GM12878 (cell line): ENCODE results near the gene ELOVL5. TPM values are rescaled to one million over a fixed set of nuclear protein-coding genes. Genes with fewer than 3 reads are reported as not detected.

Experiments used
- ATAC-seq: fragments of 200-7000 bp; cut with Tn5 transposase; 3 replicates; pipeline ENCODE4 v1.9.1; 2020; ENCODE audit warnings: mild to moderate bottlenecking, moderate library complexity
- BruUV-seq: library from RNA; stranded (reverse); fragments of 400-500 nt; replicated peaks from 2 replicates; lab custom pipeline; 2021; lab: Mats Ljungman, UMichigan
- CTCF ChIA-PET: fragments of 300-600 bp; sonication (Branson Sonifier 250); formaldehyde crosslinking; extraction: SDS; loops from one replicate; lab custom pipeline; 2021; ENCODE audit warnings: inconsistent platforms; lab: Yijun Ruan, JAX
- POLR2A ChIA-PET: fragments of 350-600 bp; formaldehyde crosslinking; extraction: SDS; loops from one replicate; lab custom pipeline; 2021; ENCODE audit warnings: inconsistent platforms; lab: Charles Lee
- RAD21 ChIA-PET: fragments of 300-600 bp; sonication (Branson Sonifier 250); formaldehyde crosslinking; loops from one replicate; lab custom pipeline; 2023; ENCODE audit warnings: antibody characterized with exemption; ENCODE audit not compliant: unreplicated experiment; lab: Charles Lee
- SMC1A ChIA-PET: fragments of 300-600 bp; sonication (Branson Sonifier 250); formaldehyde crosslinking; loops from one replicate; lab custom pipeline; 2023; ENCODE audit not compliant: unreplicated experiment, uncharacterized antibody; lab: Charles Lee
- DNase-seq: peaks from one replicate; pipeline ENCODE4 v3.0.0-alpha.2; 2011; ENCODE audit warnings: low read depth, low spot score
- FAIRE-seq: peaks from 3 replicates; lab custom pipeline; 2011; peaks lifted over from hg19 to GRCh38; lab: Jason Lieb, UNC
- H2AFZ ChIP-seq: 2 replicates; pipeline ENCODE4 v1.6.0; 2011; ENCODE audit warnings: low read depth, low read length, control low read depth; ENCODE audit not compliant: control insufficient read depth
- H3K27ac ChIP-seq: 2 replicates; pipeline ENCODE4 v1.5.1; 2011; ENCODE audit warnings: control low read depth; ENCODE audit not compliant: control insufficient read depth, insufficient read depth
- H3K27me3 ChIP-seq, 2 experiments: replicated peaks in 1 of 2; 2 replicates each; pipeline versions ENCODE4 v1.6.0 to v1.6.1; 2011; ENCODE audit warnings: low read length in 1 of 2; ENCODE audit not compliant: control insufficient read depth in 2 of 2, insufficient read depth in 2 of 2
- H3K36me3 ChIP-seq, 2 experiments: 2 replicates each; pipeline ENCODE4 v1.5.1; 2011; ENCODE audit warnings: low read length in 1 of 2; ENCODE audit not compliant: control insufficient read depth in 2 of 2, insufficient read depth in 2 of 2
- H3K4me1 ChIP-seq: 2 replicates; pipeline ENCODE4 v1.6.1; 2011; ENCODE audit warnings: mild to moderate bottlenecking, low read length, moderate library complexity, mixed read lengths; ENCODE audit not compliant: control insufficient read depth, insufficient read depth
- H3K4me2 ChIP-seq: 2 replicates; pipeline ENCODE4 v1.6.0; 2011; ENCODE audit warnings: control low read depth; ENCODE audit not compliant: control insufficient read depth, insufficient read depth
- H3K4me3 ChIP-seq: fragments of 200-600 bp; sonication (generic); 2 replicates; pipeline ENCODE4 v1.5.1; 2016
- H3K79me2 ChIP-seq: 2 replicates; pipeline ENCODE4 v1.6.0; 2011; ENCODE audit warnings: low read length; ENCODE audit not compliant: control insufficient read depth, insufficient read depth
- H3K9ac ChIP-seq: 2 replicates; pipeline ENCODE4 v1.8.0; 2011; ENCODE audit warnings: low read length, control low read depth, mixed read lengths; ENCODE audit not compliant: control insufficient read depth, insufficient read depth
- H3K9me3 ChIP-seq: replicated peaks from 3 replicates; pipeline ENCODE4 v1.5.1; 2011; ENCODE audit warnings: mild to moderate bottlenecking, low read length; ENCODE audit not compliant: control insufficient read depth, insufficient read depth
- H4K20me1 ChIP-seq: 2 replicates; pipeline ENCODE4 v1.6.0; 2011; ENCODE audit not compliant: control insufficient read depth, insufficient read depth
- BCL11A ChIP-seq: IDR thresholded peaks from 2 replicates; pipeline ENCODE4 v1.6.1; 2011; ENCODE audit warnings: low read depth, low read length
- CEBPZ ChIP-seq: fragments of 150-350 bp; IDR thresholded peaks from 2 replicates; pipeline ENCODE4 v1.6.1; 2016; ENCODE audit warnings: low read depth, low read length
- EP300 ChIP-seq, 2 experiments: fragments of 150-350 bp in 1 of 2; IDR thresholded peaks; 2 replicates each; pipeline ENCODE4 v1.6.1; 2011 to 2012; ENCODE audit warnings: low read depth in 2 of 2, low read length in 2 of 2, borderline replicate concordance in 1 of 2, improper control_type of control experiment in 1 of 2, inconsistent platforms in 1 of 2; ENCODE audit not compliant: control insufficient read depth in 1 of 2
- EZH2 ChIP-seq: IDR thresholded peaks from 2 replicates; pipeline ENCODE4 v1.6.1; 2012; ENCODE audit warnings: low read depth, mild to moderate bottlenecking, control low read depth, inconsistent platforms, low read length, borderline replicate concordance; ENCODE audit not compliant: control insufficient read depth
- JUNB ChIP-seq: IDR thresholded peaks from 2 replicates; pipeline ENCODE4 v1.6.1; 2016; ENCODE audit warnings: antibody characterized with exemption, mild to moderate bottlenecking
- PRDM15 ChIP-seq: fragments of 450-650 bp; formaldehyde crosslinking; IDR thresholded peaks from 2 replicates; pipeline ENCODE4 v1.4.0; 2020; ENCODE audit warnings: mild to moderate bottlenecking, moderate library complexity
- SRF ChIP-seq, 2 experiments: IDR thresholded peaks; 2 replicates each; pipeline ENCODE4 v1.6.1; 2011; ENCODE audit warnings: low read depth in 2 of 2, low read length in 2 of 2, mild to moderate bottlenecking in 1 of 2, moderate library complexity in 1 of 2
- TCF3 ChIP-seq: IDR thresholded peaks from 2 replicates; pipeline ENCODE4 v1.6.1; 2012; ENCODE audit warnings: low read depth, mild to moderate bottlenecking, low read length, borderline replicate concordance; ENCODE audit not compliant: insufficient read depth
- YY1 ChIP-seq: IDR thresholded peaks from 2 replicates; pipeline ENCODE4 v1.6.1; 2011; ENCODE audit warnings: low read depth, mild to moderate bottlenecking, low read length
- ZNF217 ChIP-seq: fragments of 450-650 bp; IDR thresholded peaks from 2 replicates; pipeline ENCODE4 v1.6.1; 2017; ENCODE audit warnings: antibody characterized with exemption, mild to moderate bottlenecking
- ZNF24 ChIP-seq: fragments of 450-650 bp; IDR thresholded peaks from 2 replicates; pipeline ENCODE4 v1.6.1; 2017; ENCODE audit warnings: antibody characterized with exemption, mild to moderate bottlenecking
- ZNF622 ChIP-seq: fragments of 450-650 bp; IDR thresholded peaks from 2 replicates; pipeline ENCODE4 v1.6.1; 2017; ENCODE audit warnings: mild to moderate bottlenecking, inconsistent platforms
- WGBS: methylation state at CpG from one replicate; pipeline ENCODE4 v1.1.6; 2016; ENCODE audit warnings: low lambda C conversion rate; ENCODE audit not compliant: insufficient replicate concordance, insufficient coverage; ENCODE audit errors: missing lambda C conversion rate; 5-methylcytosine and 5-hydroxymethylcytosine counted together
- in situ Hi-C: fragments of 300-500 bp; cut with MboI; formaldehyde crosslinking; loops from 9 replicates; pipeline ENCODE4 v1.14.3; 2018; ENCODE audit warnings: mixed read lengths
- intact Hi-C: fragments of 100-400 bp; cut with micrococcal nuclease; formaldehyde crosslinking; loops from one replicate; pipeline ENCODE4 v1.14.2; 2022; ENCODE audit not compliant: unreplicated experiment
- polyA plus RNA-seq, 11 experiments: library from polyadenylated mRNA; depleted of rRNA in 4 of 11; unstranded in 6 of 11; stranded (reverse) in 5 of 11; fragments of >200 nt; fragmentation: Nextera tagmentation in 4 of 11; fragmentation: Illumina TruSeq in 1 of 11; extraction: Ambion mirVana in 4 of 11; extraction: Trizol in 1 of 11; gene quantifications; 1 replicate in 1 of 11; 2 replicates in 10 of 11; pipeline versions ENCODE4 v1.2.1 to v1.2.3, GENCODE V29; 2011 to 2016; ENCODE audit warnings: inconsistent platforms in 2 of 11, missing spikeins in 2 of 11, low read depth in 1 of 11
- total RNA-seq, 4 experiments: library from RNA; depleted of rRNA in 3 of 4; stranded (reverse); fragments of >200 nt in 3 of 4; fragmentation: Illumina TruSeq in 1 of 4; extraction: Trizol in 1 of 4; gene quantifications; 2 replicates each; pipeline versions ENCODE4 v1.2.1 to v1.2.3, GENCODE V29; 2013 to 2021
- TF ChIP-seq, protein P1 (sequence below): fragments of 450-650 bp; IDR thresholded peaks from 2 replicates; pipeline ENCODE4 v1.6.1; 2017; ENCODE audit warnings: borderline replicate concordance

ELOVL5 gene
- total and polyA plus RNA-seq, 10 of the 15 experiments (the other 5 are each of a cell fraction or from before 2014, with no cell fraction given), result 156 to 241 (median 196) TPM

- SMC1A ChIA-PET, result interaction anchor here (0.5 to 2.3 kb wide), 9 partner anchors 8 to 972 kb away, joined by 3 to 23 read pairs (median 3); no protein-coding TSS in a partner anchor
- Histone ChIP-seq H3K4me3 (no peak overlapping the region), H3K9me3 (no peaks in the 10 kb centered on the region), H3K9ac (no peak overlapping the region), H3K27ac (no peak overlapping the region), H3K27me3 (no peaks in the 10 kb centered on the region), H3K36me3 (peaks cover 0 to 6% of the 10 kb centered on the region in 2 experiments; a peak in 3 of 4 replicates), H3K4me1 (no peaks in the 10 kb centered on the region), H4K20me1 (no peaks in the 10 kb centered on the region), H3K79me2 (peaks cover 49% of the 10 kb centered on the region), H3K4me2 (no peak overlapping the region), H2AFZ (no peak overlapping the region)
- intact Hi-C loops, result no loop called here
- RAD21 ChIA-PET, result interaction anchor here (0.8 to 1.2 kb wide), 2 partner anchors 21 to 39 kb away, joined by 3 to 5 read pairs; no protein-coding TSS in a partner anchor
- in situ Hi-C loops, result no loop called here
- DNase-seq, result no peak
- ATAC-seq, result no peak
- BruUV-seq, result no TSS peak
- CTCF ChIA-PET, result interaction anchor here (1.4 to 1.9 kb wide), 3 partner anchors 12 to 175 kb away, joined by 3 to 10 read pairs (median 4); no protein-coding TSS in a partner anchor
- WGBS, result 97% methylated on average over 5 of the region's 5 CpGs
- FAIRE-seq, result no peak
- POLR2A ChIA-PET, result interaction anchor here (0.7 to 1.6 kb wide), 5 partner anchors 11 to 38 kb away, joined by 3 to 6 read pairs (median 3); no protein-coding TSS in a partner anchor
- no peak for TF ChIP-seq EP300 (IDR thresholded peaks at IDR 0.05; ENCODE audit: borderline replicate concordance in 1 of 2, control insufficient read depth in 1 of 2, low read depth in 2 of 2, low read length in 2 of 2)
- no peak for TF ChIP-seq ZNF24
- no peak for TF ChIP-seq YY1
- TF ChIP-seq PRDM15, result no peak
- no peak for TF ChIP-seq ZNF217
- TF ChIP-seq EZH2, result no peak
- TF ChIP-seq CEBPZ, result no peak
- TF ChIP-seq, protein P1, sequence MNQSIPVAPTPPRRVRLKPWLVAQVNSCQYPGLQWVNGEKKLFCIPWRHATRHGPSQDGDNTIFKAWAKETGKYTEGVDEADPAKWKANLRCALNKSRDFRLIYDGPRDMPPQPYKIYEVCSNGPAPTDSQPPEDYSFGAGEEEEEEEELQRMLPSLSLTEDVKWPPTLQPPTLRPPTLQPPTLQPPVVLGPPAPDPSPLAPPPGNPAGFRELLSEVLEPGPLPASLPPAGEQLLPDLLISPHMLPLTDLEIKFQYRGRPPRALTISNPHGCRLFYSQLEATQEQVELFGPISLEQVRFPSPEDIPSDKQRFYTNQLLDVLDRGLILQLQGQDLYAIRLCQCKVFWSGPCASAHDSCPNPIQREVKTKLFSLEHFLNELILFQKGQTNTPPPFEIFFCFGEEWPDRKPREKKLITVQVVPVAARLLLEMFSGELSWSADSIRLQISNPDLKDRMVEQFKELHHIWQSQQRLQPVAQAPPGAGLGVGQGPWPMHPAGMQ, result no peak
- TF ChIP-seq TCF3, result no peak
- TF ChIP-seq ZNF622, result no peak
- no peak for TF ChIP-seq JUNB
- no peak for TF ChIP-seq SRF (IDR thresholded peaks at IDR 0.05; ENCODE audit: low read depth in 2 of 2, low read length in 2 of 2)
- TF ChIP-seq BCL11A, result no peak
Observed at GRCh38 chr6:53318429-53318828, 30.3 kb downstream of the ELOVL5 start.
